H9 (cell line): ENCODE measurements around the gene ZNF683. TPM values are rescaled to one million over a fixed set of nuclear protein-coding genes. Genes with fewer than 3 reads are reported as not detected.
A peak's percentile ranks its signal among the peaks of the same experiment; 100 is the strongest.

Experiments
- DNase-seq: peaks from one replicate; pipeline ENCODE4 v3.0.0-alpha.2; 2017
- H2AFZ ChIP-seq: one replicate; pipeline ENCODE4 v1.6.1; 2013; ENCODE audit warnings: mild to moderate bottlenecking, low read length, control low read depth, moderate library complexity
- H2AK5ac ChIP-seq: 2 replicates; pipeline ENCODE4 v1.6.1; 2013; ENCODE audit warnings: low read length, control low read depth, mixed read lengths; ENCODE audit not compliant: insufficient read length
- H2BK120ac ChIP-seq: one replicate; pipeline ENCODE4 v1.6.1; 2013; ENCODE audit warnings: low read depth, mild to moderate bottlenecking, low read length, control low read depth, inconsistent platforms; ENCODE audit not compliant: poor library complexity, severe bottlenecking
- H2BK12ac ChIP-seq: 2 replicates; pipeline ENCODE4 v1.6.1; 2013; ENCODE audit warnings: low read length, control low read depth, mixed read lengths, low read depth; ENCODE audit not compliant: insufficient read length
- H2BK15ac ChIP-seq: 2 replicates; pipeline ENCODE4 v1.6.1; 2013; ENCODE audit warnings: low read depth, low read length, control low read depth
- H2BK20ac ChIP-seq: one replicate; pipeline ENCODE4 v1.6.1; 2013; ENCODE audit warnings: low read depth, mild to moderate bottlenecking, low read length, control low read depth, inconsistent platforms; ENCODE audit not compliant: poor library complexity, severe bottlenecking
- H2BK5ac ChIP-seq: 2 replicates; pipeline ENCODE4 v1.6.1; 2013; ENCODE audit warnings: low read length, control low read depth, mixed read lengths; ENCODE audit not compliant: insufficient read length
- H3K14ac ChIP-seq: 2 replicates; pipeline ENCODE4 v1.6.1; 2013; ENCODE audit warnings: low read length, control low read depth; ENCODE audit not compliant: insufficient read depth
- H3K18ac ChIP-seq: 2 replicates; pipeline ENCODE4 v1.6.1; 2013; ENCODE audit warnings: low read depth, mild to moderate bottlenecking, mixed read lengths, low read length, control low read depth; ENCODE audit not compliant: insufficient read length
- H3K23ac ChIP-seq: 2 replicates; pipeline ENCODE4 v1.6.1; 2013; ENCODE audit warnings: low read length, control low read depth, mixed read lengths, low read depth; ENCODE audit not compliant: insufficient read length
- H3K23me2 ChIP-seq: 2 replicates; pipeline ENCODE4 v1.6.1; 2013; ENCODE audit warnings: low read depth, mild to moderate bottlenecking, mixed read lengths, low read length, control low read depth; ENCODE audit not compliant: insufficient read length, poor library complexity, severe bottlenecking
- H3K27ac ChIP-seq: 2 replicates; pipeline ENCODE4 v1.5.1; 2013; ENCODE audit warnings: low read length, control low read depth, mixed read lengths, low read depth; ENCODE audit not compliant: insufficient read length
- H3K27me3 ChIP-seq: 2 replicates; pipeline ENCODE4 v1.6.1; 2013; ENCODE audit warnings: low read length, control low read depth, inconsistent platforms; ENCODE audit not compliant: insufficient read depth
- H3K4ac ChIP-seq: 2 replicates; pipeline ENCODE4 v1.6.1; 2013; ENCODE audit warnings: low read depth, mild to moderate bottlenecking, control low read depth, inconsistent platforms, low read length, moderate library complexity
- H3K4me1 ChIP-seq: 2 replicates; pipeline ENCODE4 v1.6.1; 2013; ENCODE audit warnings: low read length, control low read depth, inconsistent platforms; ENCODE audit not compliant: insufficient read depth
- H3K4me2 ChIP-seq: 2 replicates; pipeline ENCODE4 v1.6.1; 2013; ENCODE audit warnings: low read length, control low read depth, mixed read lengths; ENCODE audit not compliant: insufficient read length, insufficient read depth
- H3K56ac ChIP-seq: 2 replicates; pipeline ENCODE4 v1.6.1; 2013; ENCODE audit warnings: low read depth, mild to moderate bottlenecking, mixed read lengths, low read length, control low read depth; ENCODE audit not compliant: insufficient read length
- H3K79me1 ChIP-seq: 2 replicates; pipeline ENCODE4 v1.6.1; 2013; ENCODE audit warnings: low read depth, mild to moderate bottlenecking, moderate library complexity, low read length, control low read depth, inconsistent platforms; ENCODE audit not compliant: insufficient read depth, poor library complexity, severe bottlenecking
- H3K79me2 ChIP-seq: 2 replicates; pipeline ENCODE4 v1.6.1; 2013; ENCODE audit warnings: low read length, control low read depth, inconsistent platforms; ENCODE audit not compliant: insufficient read depth
- H3K9ac ChIP-seq: 2 replicates; pipeline ENCODE4 v1.6.1; 2013; ENCODE audit warnings: low read length, control low read depth, mixed read lengths; ENCODE audit not compliant: insufficient read length; ENCODE audit errors: extremely low read depth
- H3K9me3 ChIP-seq: one replicate; pipeline ENCODE4 v1.6.1; 2013; ENCODE audit warnings: low read depth, low read length, inconsistent platforms; ENCODE audit not compliant: control insufficient read depth
- H3T11ph ChIP-seq: one replicate; pipeline ENCODE4 v1.6.1; 2013; ENCODE audit warnings: mild to moderate bottlenecking, low read length, control low read depth, inconsistent platforms
- H4K20me1 ChIP-seq: one replicate; pipeline ENCODE4 v1.6.1; 2013; ENCODE audit not compliant: control insufficient read depth, insufficient read length, insufficient read depth
- H4K5ac ChIP-seq: 2 replicates; pipeline ENCODE4 v1.6.1; 2013; ENCODE audit warnings: low read depth, mild to moderate bottlenecking, mixed read lengths, low read length, control low read depth; ENCODE audit not compliant: insufficient read length
- H4K8ac ChIP-seq: replicated peaks from 2 replicates; pipeline ENCODE4 v1.6.1; 2013; ENCODE audit warnings: low read length, control low read depth, mixed read lengths, low read depth; ENCODE audit not compliant: insufficient read length
- H4K91ac ChIP-seq: 2 replicates; pipeline ENCODE4 v1.6.1; 2013; ENCODE audit warnings: low read depth, mild to moderate bottlenecking, moderate library complexity, mixed read lengths, low read length, control low read depth; ENCODE audit not compliant: insufficient read length
- H3K27ac Mint-ChIP-seq, 3 experiments: 2 replicates in 2 of 3; 3 replicates in 1 of 3; pipeline ENCODE4 v1.8.0; 2020 to 2021; ENCODE audit warnings: mixed read lengths in 3 of 3, mild to moderate bottlenecking in 1 of 3, moderate library complexity in 1 of 3
- H3K27me3 Mint-ChIP-seq: 2 replicates; pipeline ENCODE4 v1.8.0; 2021; ENCODE audit warnings: low read depth, mild to moderate bottlenecking, moderate library complexity, mixed read lengths
- H3K36me3 Mint-ChIP-seq, 3 experiments: 2 replicates in 2 of 3; 3 replicates in 1 of 3; pipeline ENCODE4 v1.8.0; 2020 to 2021; ENCODE audit warnings: low read depth in 3 of 3, mixed read lengths in 3 of 3; ENCODE audit not compliant: insufficient read depth in 1 of 3
- H3K4me1 Mint-ChIP-seq, 2 experiments: 2 replicates each; pipeline ENCODE4 v1.8.0; 2020; ENCODE audit warnings: mixed read lengths in 2 of 2
- H3K4me3 Mint-ChIP-seq, 2 experiments: 2 replicates in 1 of 2; 3 replicates in 1 of 2; pipeline ENCODE4 v1.8.0; 2020 to 2021; ENCODE audit warnings: mild to moderate bottlenecking in 2 of 2, mixed read lengths in 2 of 2, moderate library complexity in 1 of 2
- H3K9me3 Mint-ChIP-seq, 2 experiments: 2 replicates in 1 of 2; 3 replicates in 1 of 2; pipeline ENCODE4 v1.8.0; 2020; ENCODE audit warnings: mild to moderate bottlenecking in 2 of 2, mixed read lengths in 2 of 2, moderate library complexity in 1 of 2
- WGBS: extraction: QIAGEN DNeasy Blood & Tissue Kit; methylation state at CpG from one replicate; pipeline ENCODE4 v1.1.7; 2013; ENCODE audit warnings: missing lambda C conversion rate, low lambda C conversion rate, mixed read lengths; ENCODE audit not compliant: insufficient read length; ENCODE audit errors: extremely low coverage; 5-methylcytosine and 5-hydroxymethylcytosine counted together
- total RNA-seq: library from RNA; stranded (reverse); gene quantifications from 2 replicates; pipeline ENCODE4 v1.2.1, GENCODE V29; 2021
- TF ChIP-seq, protein P1 (sequence below): fragments of 200-600 bp; sonication (generic); conservative IDR thresholded peaks from 3 replicates; pipeline ENCODE4 v1.8.0; 2021; ENCODE audit warnings: antibody characterized with exemption, mild to moderate bottlenecking

ZNF683 gene
- total RNA-seq, 1 experiment from 2014 or later = not detected

- TF ChIP-seq, protein P1, sequence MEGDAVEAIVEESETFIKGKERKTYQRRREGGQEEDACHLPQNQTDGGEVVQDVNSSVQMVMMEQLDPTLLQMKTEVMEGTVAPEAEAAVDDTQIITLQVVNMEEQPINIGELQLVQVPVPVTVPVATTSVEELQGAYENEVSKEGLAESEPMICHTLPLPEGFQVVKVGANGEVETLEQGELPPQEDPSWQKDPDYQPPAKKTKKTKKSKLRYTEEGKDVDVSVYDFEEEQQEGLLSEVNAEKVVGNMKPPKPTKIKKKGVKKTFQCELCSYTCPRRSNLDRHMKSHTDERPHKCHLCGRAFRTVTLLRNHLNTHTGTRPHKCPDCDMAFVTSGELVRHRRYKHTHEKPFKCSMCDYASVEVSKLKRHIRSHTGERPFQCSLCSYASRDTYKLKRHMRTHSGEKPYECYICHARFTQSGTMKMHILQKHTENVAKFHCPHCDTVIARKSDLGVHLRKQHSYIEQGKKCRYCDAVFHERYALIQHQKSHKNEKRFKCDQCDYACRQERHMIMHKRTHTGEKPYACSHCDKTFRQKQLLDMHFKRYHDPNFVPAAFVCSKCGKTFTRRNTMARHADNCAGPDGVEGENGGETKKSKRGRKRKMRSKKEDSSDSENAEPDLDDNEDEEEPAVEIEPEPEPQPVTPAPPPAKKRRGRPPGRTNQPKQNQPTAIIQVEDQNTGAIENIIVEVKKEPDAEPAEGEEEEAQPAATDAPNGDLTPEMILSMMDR = no peak
- Histone ChIP-seq H4K91ac (no peak overlapping the region), H4K5ac (no peak overlapping the region), H3K27ac (no peak overlapping the region), H3K4me2 (no peak overlapping the region), H3K23ac (no peak overlapping the region), H2AK5ac (no peak overlapping the region), H2BK12ac (no peak overlapping the region), H2BK20ac (no peak overlapping the region), H3K14ac (no peak overlapping the region), H3K79me1 (no peaks in the 10 kb centered on the region), H3K4ac (no peak overlapping the region), H2BK5ac (no peak overlapping the region), H3K79me2 (no peaks in the 10 kb centered on the region), H3K4me1 (peaks cover 3% of the 10 kb centered on the region), H3K9ac (no peak overlapping the region), H3K18ac (no peak overlapping the region), H3K9me3 (no peaks in the 10 kb centered on the region), H3K56ac (no peak overlapping the region), H3T11ph (no peak overlapping the region), H2BK15ac (no peak overlapping the region), H2BK120ac (no peak overlapping the region), H3K27me3 (no peaks in the 10 kb centered on the region), H4K20me1 (no peaks in the 10 kb centered on the region), H3K23me2 (no peaks in the 10 kb centered on the region), H4K8ac (no peak overlapping the region), H2AFZ (no peak overlapping the region)
- peak overlapping the region in 1 of 2 experiments; percentile 41; a peak in 1 of 5 replicates for H3K4me3 Mint-ChIP-seq
- no peaks in the 10 kb centered on the region for H3K9me3 Mint-ChIP-seq
- H3K27me3 Mint-ChIP-seq = no peaks in the 10 kb centered on the region
- H3K4me1 Mint-ChIP-seq = peaks cover 27 to 33% of the 10 kb centered on the region in 2 experiments
- H3K27ac Mint-ChIP-seq = peak overlapping the region; percentile 21 to 32 (median 21); a peak in 6 of 7 replicates
- H3K36me3 Mint-ChIP-seq = no peaks in the 10 kb centered on the region; a peak in 1 of 7 replicates
- peak; percentile 57 for DNase-seq
- WGBS = no CpG with 5 or more reads among the region's 9 CpGs
Observed at GRCh38 chr1:26350701-26351589, 21.6 kb downstream of the ZNF683 start.
